HG03139 (cell line): ENCODE results near the gene LACTBL1.

Experiments used
- ATAC-seq: cut with Tn5 transposase; IDR thresholded peaks from one replicate; pipeline ENCODE4 v1.9.1; 2021; ENCODE audit not compliant: unreplicated experiment

The LACTBL1 gene

GRCh38 chr1:22914156-22914555 lies 58.5 kb downstream of the LACTBL1 start:
- ATAC-seq, result no peak

DNA sequence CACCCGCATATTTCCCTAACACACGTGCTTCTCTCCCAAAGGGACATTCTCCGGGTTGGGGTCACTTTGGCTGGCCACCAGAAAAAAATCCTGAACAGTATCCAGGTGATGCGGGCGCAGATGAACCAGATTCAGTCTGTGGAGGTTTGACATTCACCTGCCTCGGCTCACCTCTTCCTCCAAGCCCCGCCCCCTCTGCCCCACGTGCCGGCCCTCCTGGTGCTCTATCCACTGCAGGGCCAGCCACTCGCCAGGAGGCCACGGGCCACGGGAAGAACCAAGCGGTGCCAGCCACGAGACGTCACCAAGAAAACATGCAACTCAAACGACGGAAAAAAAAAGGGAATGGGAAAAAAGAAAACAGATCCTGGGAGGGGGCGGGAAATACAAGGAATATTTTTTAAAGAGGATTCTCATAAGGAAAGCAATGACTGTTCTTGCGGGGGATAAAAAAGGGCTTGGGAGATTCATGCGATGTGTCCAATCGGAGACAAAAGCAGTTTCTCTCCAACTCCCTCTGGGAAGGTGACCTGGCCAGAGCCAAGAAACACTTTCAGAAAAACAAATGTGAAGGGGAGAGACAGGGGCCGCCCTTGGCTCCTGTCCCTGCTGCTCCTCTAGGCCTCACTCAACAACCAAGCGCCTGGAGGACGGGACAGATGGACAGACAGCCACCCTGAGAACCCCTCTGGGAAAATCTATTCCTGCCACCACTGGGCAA lies 59.1 kb downstream of the LACTBL1 start:
- no peak for ATAC-seq

- ATAC-seq, result no peak
Measured at GRCh38 chr1:22912311-22912710, 60.4 kb downstream of the LACTBL1 start.

DNA sequence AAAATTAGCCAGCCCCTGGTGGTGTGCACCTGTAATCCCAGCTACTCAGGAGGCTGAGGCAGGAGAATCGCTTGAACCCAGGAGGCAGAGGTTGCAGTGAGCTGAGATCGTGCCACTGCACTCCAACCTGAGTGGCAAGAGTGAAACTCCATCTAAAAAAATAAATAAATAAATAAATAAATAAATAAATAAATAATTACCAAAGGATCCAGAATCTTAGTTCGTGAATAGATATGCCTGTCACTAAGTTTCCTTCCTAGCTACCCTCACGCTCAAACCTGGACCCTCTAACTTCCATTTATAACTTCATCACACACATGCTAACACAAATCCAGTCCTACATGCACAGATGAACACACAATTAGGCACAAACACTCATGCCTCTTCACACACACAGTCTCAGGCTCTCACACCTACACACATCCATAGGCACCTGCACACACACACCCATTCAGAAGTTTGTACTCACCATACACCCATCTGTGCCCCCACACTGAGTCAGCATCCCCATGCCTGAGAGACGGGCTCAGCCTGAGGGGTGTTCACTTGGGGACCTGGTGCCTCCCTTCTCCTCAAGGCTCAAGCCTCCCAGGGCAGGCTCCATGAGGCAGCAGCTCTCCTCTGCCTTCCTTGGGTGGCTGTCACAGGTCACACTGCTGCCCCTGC lies 61.5 kb downstream of the LACTBL1 start:
- ATAC-seq, result no peak

DNA sequence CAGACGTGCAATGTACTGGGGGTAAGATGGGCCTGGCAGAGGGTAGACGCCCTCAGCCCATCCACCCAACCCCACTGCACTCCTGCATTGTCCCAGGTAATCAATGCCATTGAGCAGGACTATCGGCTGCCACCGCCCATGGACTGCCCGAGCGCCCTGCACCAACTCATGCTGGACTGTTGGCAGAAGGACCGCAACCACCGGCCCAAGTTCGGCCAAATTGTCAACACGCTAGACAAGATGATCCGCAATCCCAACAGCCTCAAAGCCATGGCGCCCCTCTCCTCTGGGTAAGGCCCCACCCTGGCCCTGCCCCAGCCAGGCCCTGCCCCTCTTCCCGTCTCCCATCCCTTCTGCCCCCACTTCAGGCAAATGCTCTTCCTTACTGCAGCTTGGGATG lies 62.4 kb downstream of the LACTBL1 start:
- no peak for ATAC-seq

GRCh38 chr1:22908880-22909426 lies 63.7 kb downstream of the LACTBL1 start:
- no peak for ATAC-seq

GRCh38 chr1:22907528-22907927 lies 65.1 kb downstream of the LACTBL1 start:
- ATAC-seq, result no peak

DNA sequence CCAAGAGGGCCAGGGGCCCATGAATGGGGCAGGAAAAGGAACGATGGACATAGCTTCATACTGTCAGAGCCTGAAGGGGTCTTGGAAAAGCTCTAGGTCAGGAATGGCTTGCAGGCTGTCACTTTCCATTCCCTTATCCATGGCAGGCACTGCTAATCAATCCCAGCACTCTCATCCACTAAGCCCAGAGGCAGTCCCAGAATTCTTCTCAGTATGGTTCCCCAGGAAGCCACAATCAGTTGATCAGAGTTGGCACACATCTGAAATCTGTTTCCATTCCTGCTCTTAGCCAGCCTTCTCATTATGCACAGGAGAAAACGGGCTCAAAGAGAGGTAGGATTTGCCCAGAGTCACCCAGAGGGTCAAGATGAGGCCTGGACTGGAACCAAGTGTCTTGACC lies 65.7 kb downstream of the LACTBL1 start:
- ATAC-seq, result no peak

- ATAC-seq, result no peak
Measured at GRCh38 chr1:22903113-22903512, 69.6 kb downstream of the LACTBL1 start.
